HG03439 (cell line): Measurements from ENCODE around the gene CCL27.
"Not testable (repeated sequence)": the region's sequence is repeated elsewhere in the genome, so short reads cannot be mapped to it uniquely, and the experiment has no call there.

ENCODE experiments used
- ATAC-seq: cut with Tn5 transposase; IDR thresholded peaks from one replicate; pipeline ENCODE4 v1.9.1; 2021; ENCODE audit warnings: mild to moderate bottlenecking, moderate library complexity; ENCODE audit not compliant: unreplicated experiment

CCL27 gene

GRCh38 chr9:34651876-34652601 is 10.4 kb downstream of the CCL27 start, which contains the start of gene IL11RA:
IL11RA (plus strand) TSS chr9:34652185; CDS start chr9:34655218, 3,033 bp downstream.
- no peak for ATAC-seq

DNA sequence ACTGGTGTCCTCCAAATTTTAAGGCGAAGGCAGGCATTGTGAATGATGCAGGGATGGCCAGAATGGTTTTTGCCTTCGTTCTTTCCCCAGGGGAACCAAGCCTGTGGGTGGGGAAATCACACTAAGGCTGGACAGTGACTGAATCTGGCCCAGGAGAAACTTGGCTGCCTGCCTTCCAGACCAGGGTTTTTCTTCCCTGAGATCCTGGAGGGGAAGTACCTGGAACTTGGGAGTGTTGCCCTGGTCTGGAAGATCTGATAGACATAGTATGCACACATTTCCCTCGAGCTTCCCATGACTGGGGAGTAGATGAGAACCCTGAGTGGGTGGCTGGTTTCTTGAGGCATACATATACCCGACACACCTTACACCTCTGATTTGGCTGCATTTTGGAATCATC is 11.1 kb downstream of the CCL27 start:
- ATAC-seq: no peak

DNA sequence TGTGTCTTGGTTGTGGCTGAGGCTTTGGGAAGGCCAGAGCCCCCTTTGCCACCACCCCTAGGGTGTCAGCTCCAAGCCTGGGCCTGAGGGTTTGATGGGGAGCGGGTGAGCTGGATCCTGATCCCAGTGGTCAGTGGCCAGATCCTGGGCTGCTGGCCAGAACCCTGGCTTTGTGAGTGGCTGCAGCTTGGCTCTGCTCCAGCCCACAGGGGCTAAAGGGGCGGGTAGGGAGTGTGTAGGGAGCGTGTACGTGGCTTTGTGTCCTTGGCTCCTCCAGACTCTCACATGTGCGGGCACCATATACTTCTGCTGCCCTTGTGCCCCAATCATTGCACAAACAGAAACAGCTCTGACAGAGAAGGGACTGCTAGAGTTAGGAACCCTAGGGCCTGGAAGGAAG is 11.6 kb downstream of the CCL27 start:
- ATAC-seq: no peak

DNA sequence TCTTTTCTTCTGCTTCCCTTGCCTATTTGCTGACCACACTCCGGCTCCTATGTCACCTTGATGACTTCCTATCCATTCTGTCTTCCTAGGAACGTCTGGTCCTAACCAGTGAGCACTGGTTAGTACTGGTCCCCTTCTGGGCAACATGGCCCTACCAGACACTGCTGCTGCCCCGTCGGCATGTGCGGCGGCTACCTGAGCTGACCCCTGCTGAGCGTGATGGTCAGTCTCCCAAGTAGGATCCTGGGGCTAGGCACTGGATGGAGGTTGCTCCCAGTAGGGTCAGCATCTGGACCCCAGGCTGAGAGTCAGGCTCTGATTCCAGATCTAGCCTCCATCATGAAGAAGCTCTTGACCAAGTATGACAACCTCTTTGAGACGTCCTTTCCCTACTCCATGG is 13.8 kb downstream of the CCL27 start:
- no peak for ATAC-seq

GRCh38 chr9:34647651-34648050 is 14.8 kb downstream of the CCL27 start:
- ATAC-seq: no peak

DNA sequence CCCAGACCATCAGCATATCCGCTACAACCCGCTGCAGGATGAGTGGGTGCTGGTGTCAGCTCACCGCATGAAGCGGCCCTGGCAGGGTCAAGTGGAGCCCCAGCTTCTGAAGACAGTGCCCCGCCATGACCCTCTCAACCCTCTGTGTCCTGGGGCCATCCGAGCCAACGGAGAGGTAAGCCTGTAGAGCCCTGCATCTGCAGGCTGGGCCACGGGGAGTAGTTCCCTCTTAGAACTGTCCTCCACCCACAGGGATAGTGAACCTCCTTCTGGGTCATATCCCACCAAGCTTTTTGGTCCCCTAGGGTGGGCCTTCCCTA is 15.4 kb downstream of the CCL27 start:
- no peak for ATAC-seq

DNA sequence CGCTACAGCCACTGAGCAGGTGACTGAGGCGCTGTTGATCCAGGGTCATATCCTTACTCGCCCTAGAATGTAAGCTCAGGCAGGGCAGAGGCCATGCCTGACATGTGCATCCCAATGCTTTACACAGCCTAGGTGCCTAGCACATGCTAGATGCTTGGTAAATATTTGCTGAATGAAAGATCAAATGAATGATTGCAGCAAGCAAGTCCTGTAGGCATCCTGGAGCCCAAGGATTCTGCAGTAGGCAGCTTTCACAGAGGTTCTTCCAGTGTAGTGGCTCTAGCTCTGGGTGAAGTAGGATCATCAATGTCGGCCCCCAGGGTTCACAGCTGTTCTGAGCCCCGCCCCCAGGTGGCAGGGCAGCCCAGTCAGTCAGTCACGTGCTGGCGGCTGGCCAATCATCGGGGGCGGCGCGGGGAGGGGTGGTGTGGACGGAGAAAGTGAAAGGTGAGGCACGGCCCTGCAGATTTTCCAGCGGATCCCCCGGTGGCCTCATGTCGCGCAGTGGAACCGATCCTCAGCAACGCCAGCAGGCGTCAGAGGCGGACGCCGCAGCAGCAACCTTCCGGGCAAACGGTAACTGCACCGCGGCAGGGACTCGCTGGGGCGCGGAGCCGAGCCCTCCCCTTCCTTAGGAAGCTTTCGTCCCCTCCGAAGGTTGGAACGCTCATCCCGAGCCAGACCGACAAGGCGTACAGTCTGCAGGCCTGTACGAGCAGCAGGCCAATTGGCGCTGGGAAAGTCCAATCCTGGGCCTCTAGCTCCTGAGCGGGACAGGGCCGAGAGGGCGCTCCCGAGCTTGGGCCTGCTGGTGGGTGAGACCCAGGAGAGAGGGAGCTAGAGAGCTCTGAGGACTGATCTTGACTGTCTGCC is 16.0 kb downstream of the CCL27 start, which contains the start of gene GALT:
Gene GALT (plus strand): TSS at position 465 of the 873 bp plus-strand sequence. CDS start 30 bp downstream, at position 495.
- peak; percentile 84 for ATAC-seq

DNA sequence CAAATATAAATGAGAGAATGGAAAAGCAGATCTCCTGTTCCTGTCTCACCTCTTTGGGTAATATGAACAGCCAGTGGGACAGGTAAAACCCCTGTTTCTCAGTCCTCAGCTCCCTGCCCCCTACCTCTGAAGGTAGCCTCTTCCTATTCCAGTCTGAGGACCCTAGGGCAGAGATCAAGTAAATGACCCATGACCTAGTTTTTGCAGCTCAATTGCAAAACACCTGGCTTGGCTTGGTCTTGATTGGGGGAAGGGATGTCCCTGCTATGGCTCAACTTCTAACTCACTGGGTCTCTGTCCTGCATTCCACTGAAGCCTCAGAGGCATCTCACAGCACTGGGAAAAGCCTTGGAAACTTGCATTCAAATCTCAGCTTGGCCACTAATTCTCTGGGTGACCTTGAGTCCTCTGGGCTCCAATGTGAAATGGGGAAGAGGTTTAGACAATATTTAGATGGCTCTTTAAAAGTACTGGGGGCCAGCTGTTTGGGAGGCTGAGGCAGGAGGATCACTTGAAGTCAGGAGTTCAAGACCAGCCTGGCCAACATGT is 17.6 kb downstream of the CCL27 start:
- ATAC-seq: no peak

GRCh38 chr9:34642679-34643078 is 19.8 kb downstream of the CCL27 start:
- no peak for ATAC-seq

- not testable (repeated sequence) for ATAC-seq
Observed at GRCh38 chr9:34639322-34639721, 23.1 kb downstream of the CCL27 start.

- ATAC-seq: no peak
Observed at GRCh38 chr9:34638138-34638445, 24.4 kb downstream of the CCL27 start.

DNA sequence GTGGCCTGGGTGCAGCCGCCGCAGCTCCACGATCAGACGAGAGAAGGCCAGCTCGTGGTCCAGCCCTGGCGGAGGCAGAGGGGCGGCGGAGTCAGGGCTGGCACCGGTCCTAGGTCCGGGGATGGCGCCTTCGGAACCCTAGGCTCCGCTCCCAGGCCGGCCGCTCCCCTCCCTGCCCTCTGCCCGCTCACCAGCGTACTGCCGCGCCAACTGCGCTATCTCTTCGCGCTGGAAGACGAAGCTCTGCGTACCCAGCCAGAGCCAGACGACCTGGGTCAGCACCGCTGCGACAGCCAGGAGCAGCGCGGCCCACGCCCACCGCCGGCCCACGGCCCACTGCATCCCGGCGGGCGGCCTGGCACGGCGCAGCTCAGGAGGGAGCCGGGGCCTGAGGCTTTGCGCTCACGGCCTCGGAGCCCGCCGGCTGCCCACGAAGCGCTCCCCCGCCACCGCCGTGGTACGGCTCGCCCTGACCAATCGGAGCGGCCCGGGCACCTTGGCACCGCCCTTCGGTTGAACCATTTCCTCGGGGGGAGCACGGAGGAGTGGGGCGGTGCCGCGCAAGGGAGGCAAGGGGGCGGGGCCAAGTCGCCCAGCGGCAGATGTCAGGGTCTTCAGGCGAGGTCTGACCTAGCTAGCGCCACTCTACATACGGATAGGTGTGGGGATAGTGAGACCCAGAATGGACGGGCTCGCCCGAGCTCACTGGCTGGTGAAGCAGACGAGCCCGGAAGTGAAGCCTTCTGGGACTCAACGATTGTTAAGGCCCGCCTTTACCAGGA is 24.9 kb downstream of the CCL27 start, which contains the start of gene SIGMAR1:
Gene SIGMAR1 (minus strand): TSS at position 432 of the 782 bp plus-strand sequence. CDS start 90 bp downstream, at position 342.
- peak; percentile 82 for ATAC-seq

- ATAC-seq: peak; percentile 24
Observed at GRCh38 chr9:34636791-34637355, 25.6 kb downstream of the CCL27 start.

- ATAC-seq: no peak
Observed at GRCh38 chr9:34635556-34635955, 26.9 kb downstream of the CCL27 start.

GRCh38 chr9:34634551-34635248 is 27.8 kb downstream of the CCL27 start:
- ATAC-seq: no peak

DNA sequence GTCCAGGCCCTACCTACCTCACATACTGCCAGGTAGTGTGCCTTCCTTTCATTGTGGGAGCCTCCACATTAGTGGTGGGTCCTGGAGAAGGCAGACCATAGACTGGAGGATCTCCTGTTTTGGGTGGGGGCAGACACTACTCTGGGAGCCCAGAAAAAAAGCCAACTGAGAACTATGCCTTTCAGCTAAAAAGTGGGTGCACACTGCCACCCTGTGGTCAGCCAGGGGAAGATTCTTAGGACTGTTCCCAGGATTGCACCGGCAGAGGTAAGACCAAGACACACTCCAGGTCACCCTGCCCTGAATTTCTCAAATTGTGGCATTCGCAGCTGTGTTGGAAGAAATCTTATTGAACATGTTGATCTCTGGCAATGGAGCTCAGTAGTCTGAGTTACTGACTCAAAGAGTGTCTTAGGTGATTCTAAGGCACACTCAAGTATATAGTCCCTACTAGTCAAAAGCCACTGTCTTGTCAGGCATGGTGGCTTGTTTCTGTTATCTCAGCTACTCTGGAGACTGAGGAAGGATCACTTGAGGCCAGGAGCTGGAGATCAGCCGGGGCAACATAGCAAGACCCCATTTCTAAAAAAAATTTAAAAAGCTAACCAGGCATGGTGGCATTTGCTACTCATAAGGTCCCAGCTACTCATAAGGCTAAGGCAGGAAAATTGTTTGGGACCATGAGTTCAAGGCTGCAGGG is 28.5 kb downstream of the CCL27 start:
- ATAC-seq: no peak

DNA sequence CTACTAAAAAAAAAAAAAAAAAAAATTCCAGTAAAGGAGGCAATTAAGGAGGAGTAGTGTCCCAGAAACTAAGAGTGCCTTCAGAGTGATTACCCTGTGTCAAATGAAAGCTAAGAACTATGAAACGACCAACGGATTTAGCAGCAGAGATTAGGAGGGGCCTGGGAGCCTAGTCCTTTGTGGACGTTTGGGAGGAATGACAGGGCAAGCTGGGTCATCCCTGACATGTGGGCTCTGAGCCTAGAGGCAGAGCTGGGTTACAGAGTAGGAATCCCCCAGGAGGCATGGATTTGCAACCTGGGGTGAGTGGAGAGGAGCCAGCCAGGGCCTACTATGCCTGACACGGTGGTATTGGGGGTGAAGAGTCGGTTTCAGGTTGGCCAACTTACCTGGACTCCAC is 29.3 kb downstream of the CCL27 start:
- ATAC-seq: no peak

DNA sequence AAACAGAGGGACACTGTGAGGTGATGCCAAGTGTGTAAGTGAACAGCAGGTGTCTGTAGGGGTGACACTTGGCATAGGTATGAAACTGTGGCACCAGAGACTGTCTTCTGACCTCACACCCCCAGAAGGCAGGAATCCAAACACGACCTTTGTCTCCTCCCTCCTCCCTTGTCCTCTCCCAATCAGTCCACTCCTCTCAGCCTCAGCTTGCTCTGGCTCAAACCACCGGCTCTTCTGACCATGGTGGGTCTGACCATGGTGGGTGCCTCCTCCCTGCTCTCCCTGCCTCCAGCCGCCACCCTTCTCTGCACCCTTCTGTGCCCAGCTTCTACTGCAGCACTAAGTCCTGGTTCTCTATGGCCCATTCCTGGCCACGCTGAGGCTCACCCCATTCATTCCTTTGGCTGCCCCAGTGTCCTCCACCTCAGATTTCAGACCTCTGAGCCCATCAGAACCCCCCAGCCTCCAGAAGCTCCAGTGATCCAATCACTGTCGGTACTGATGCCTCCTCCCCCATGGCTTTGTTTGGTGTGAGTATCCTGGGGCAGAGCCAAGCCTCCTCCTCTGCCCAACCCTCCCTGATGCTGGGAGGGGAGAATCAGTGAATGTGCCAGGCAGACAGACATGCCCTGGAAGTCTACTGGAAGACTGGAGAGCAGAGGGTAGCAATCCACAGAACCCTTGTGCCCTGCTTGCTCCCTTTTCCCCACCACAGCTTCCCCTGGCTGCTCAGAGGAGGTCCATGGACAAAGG is 31.9 kb downstream of the CCL27 start:
- no peak for ATAC-seq

- no peak for ATAC-seq
Observed at GRCh38 chr9:34629491-34629808, 33.0 kb downstream of the CCL27 start.
